Measurements from ENCODE around the gene FBN2.

FBN2 gene

DNA sequence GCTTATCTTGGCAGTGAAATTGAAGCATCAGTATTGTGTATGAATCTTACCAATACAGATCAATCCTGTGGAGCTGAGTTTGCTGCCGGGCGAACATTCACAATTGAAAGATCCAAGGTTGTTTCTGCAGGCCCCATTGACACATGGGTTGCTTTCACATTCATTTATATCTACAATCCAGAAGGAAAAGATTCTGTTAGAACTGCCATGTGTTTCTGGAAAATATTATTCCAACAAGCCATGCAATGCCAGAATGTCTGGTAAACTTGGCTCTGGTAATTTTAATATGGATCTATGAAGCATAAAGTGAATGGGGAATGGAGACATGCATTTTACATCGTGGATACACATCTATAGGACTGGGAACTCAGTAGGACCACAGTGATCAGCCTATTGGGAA, 180.8 kb downstream of the FBN2 start:
- TF ChIP-seq, protein P1, sequence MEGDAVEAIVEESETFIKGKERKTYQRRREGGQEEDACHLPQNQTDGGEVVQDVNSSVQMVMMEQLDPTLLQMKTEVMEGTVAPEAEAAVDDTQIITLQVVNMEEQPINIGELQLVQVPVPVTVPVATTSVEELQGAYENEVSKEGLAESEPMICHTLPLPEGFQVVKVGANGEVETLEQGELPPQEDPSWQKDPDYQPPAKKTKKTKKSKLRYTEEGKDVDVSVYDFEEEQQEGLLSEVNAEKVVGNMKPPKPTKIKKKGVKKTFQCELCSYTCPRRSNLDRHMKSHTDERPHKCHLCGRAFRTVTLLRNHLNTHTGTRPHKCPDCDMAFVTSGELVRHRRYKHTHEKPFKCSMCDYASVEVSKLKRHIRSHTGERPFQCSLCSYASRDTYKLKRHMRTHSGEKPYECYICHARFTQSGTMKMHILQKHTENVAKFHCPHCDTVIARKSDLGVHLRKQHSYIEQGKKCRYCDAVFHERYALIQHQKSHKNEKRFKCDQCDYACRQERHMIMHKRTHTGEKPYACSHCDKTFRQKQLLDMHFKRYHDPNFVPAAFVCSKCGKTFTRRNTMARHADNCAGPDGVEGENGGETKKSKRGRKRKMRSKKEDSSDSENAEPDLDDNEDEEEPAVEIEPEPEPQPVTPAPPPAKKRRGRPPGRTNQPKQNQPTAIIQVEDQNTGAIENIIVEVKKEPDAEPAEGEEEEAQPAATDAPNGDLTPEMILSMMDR (IDR thresholded peaks at IDR 0.05; ENCODE audit: control extremely low read depth, extremely low read depth, low read depth, missing control alignments): no peak
- ChIA-PET POLR2A (no interaction called here), CTCF (interaction anchor here (1.3 kb wide), 1 partner anchor 13 kb away, joined by 3 read pairs; no protein-coding TSS in a partner anchor)
- DNase-seq (ENCODE audit: extremely low spot score): no peak

DNA sequence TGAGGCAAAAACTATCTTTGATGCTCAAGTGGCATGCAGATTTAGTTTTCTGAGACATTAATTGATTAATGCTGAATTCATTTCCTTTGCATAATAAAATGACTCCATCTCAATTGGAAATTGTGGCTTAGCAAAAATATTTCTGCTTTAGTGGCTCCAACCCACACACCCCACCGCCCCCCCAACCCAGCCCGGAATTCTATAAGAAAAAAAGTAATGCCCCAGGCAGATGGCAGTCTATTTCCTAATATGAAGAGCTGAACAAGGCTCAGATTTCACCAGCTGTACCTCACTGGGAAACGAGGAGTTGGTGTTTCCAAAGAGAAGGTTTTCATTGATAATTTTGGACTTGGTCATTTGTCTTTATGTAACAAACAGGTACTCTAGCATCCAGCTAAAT, 182.1 kb downstream of the FBN2 start:
- ChIA-PET CTCF (interaction anchor here (1.3 kb wide), 1 partner anchor 12 kb away, joined by 3 read pairs; no protein-coding TSS in a partner anchor), POLR2A (interaction anchor here (0.6 kb wide), 1 partner anchor 563 kb away, joined by 3 read pairs; no protein-coding TSS in a partner anchor)
- no peak for DNase-seq (ENCODE audit: extremely low spot score)
- TF ChIP-seq, protein P1 (IDR thresholded peaks at IDR 0.05; ENCODE audit: control extremely low read depth, extremely low read depth, low read depth, missing control alignments): no peak

DNA sequence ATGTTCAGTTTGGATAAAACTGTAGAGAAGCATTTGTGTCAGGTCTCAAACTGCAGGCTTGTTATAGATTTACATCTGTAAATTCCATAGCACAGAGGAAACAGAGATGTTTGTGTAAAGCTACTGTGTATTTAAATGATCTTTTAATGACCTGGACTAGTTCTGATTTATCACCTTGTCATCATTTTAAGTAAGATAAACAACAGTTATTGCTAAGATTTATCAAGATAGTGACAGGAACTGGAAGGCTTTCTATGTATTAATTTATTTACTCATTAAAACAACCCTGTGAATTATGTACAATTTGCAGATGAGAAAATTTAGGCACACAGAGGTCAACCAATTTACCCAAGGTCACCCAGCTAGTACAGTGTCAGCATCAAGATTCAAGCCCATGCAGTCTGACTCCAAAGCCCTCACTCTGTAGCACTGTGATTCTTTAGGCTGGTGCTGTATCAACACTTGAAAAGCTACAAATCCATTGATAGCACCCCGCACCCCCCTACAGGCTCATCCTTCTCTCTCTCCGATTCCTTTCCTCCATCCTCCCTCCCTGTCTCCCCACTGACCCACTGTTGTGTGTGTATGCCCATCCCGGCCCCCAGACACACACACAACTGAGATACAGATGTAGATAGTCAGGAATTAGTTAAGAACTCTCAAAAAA, 184.5 kb downstream of the FBN2 start:
- ChIA-PET CTCF (no interaction called here), POLR2A (no interaction called here)
- no peak for DNase-seq (ENCODE audit: extremely low spot score)
- TF ChIP-seq, protein P1 (IDR thresholded peaks at IDR 0.05; ENCODE audit: control extremely low read depth, extremely low read depth, low read depth, missing control alignments): no peak

DNA sequence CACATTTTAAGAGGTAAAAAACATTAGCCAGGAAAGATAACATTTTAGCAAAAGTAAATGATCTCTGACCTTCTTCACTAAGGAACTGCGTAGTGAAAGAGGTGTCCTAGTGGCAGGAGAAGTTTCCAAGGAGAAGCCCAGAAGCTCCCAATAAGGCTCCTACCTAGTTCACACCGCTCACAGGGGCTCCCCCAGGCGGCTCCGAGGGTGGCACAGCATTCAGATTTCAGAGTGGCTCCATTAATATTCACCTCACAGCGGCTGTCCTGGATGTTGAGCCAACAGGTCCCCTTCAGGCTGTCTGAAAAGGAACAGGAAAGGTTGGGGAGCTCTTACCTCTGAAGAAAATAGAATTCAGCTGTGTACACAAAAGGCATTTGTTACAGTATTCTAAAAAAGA, 187.3 kb downstream of the FBN2 start:
- no peak for DNase-seq (ENCODE audit: extremely low spot score)
- POLR2A ChIA-PET: no interaction called here
- CTCF ChIA-PET: interaction anchor here (1.3 kb wide), 1 partner anchor 60 kb away, joined by 4 read pairs; no protein-coding TSS in a partner anchor
- TF ChIP-seq, protein P1 (IDR thresholded peaks at IDR 0.05; ENCODE audit: control extremely low read depth, extremely low read depth, low read depth, missing control alignments): no peak

DNA sequence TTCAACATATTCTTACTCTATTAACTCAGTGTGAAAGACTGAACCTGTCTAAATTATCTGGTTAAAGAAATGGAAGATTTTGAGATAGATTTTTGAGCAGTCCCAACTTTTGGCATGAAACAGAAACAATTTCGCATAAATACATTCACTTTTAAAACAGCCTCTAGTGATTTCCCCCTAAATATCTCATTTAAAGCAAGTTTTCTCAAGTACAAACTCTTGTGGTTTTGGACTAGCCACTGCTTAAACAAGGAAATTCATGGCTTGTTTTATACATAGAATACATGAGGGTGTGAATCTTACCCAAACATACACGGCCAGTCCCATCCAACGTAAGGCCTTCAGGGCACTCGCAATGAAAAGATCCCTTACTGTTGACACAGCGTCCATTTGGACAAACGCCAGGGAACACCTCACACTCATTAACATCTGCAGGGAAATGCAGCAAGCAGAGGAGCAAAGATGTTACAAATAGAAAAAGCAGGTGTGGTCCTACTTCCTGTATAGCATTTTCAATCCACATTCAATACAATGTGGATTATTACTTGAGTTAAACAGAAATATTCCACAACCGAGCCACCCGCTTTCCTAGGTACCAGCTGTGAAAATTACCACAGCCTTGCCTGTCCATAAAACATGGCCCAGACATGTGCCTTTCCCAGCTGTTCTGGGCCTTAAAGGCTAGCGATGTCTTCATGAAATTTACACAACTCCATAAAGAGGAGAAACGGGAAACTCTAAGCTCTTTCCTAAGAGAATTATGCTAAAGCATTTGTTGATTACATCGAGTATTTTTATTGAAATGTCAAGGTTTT, 188.8 kb downstream of the FBN2 start:
- ChIA-PET POLR2A (no interaction called here), CTCF (no interaction called here)
- TF ChIP-seq, protein P1 (IDR thresholded peaks at IDR 0.05; ENCODE audit: control extremely low read depth, extremely low read depth, low read depth, missing control alignments): no peak
- no peak for DNase-seq (ENCODE audit: extremely low spot score)

DNA sequence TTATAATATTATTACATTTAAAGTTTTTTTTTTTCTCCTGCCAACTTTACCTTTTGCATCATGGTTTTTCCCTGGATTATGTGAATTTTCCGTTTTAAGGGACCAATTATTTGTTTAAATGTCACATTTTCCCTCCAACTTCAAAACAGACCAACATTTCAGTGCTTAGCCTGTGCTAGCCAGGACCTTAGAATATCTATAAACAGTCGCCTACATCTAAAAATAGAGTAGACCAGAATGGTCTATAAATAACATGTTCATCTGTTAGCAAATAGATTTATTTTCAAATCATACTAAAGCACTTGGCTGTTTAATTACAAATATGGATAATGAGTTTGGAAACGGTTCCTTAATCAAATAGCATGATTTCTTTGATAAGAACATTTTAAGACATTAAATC, 192.0 kb downstream of the FBN2 start:
- CTCF ChIA-PET: no interaction called here
- no peak for DNase-seq (ENCODE audit: extremely low spot score)
- TF ChIP-seq, protein P1 (IDR thresholded peaks at IDR 0.05; ENCODE audit: control extremely low read depth, extremely low read depth, low read depth, missing control alignments): no peak
- POLR2A ChIA-PET: no interaction called here

All from GM10248 (cell line).